ENCODE data around the gene ZER1. TPM values are rescaled to one million over a fixed set of nuclear protein-coding genes. Genes with fewer than 3 reads are reported as not detected.

Gene ZER1
- total and polyA plus RNA-seq, 2 of the 4 experiments (the other 2 are of a cell fraction) = 7.7 to 34.9 TPM

DNA sequence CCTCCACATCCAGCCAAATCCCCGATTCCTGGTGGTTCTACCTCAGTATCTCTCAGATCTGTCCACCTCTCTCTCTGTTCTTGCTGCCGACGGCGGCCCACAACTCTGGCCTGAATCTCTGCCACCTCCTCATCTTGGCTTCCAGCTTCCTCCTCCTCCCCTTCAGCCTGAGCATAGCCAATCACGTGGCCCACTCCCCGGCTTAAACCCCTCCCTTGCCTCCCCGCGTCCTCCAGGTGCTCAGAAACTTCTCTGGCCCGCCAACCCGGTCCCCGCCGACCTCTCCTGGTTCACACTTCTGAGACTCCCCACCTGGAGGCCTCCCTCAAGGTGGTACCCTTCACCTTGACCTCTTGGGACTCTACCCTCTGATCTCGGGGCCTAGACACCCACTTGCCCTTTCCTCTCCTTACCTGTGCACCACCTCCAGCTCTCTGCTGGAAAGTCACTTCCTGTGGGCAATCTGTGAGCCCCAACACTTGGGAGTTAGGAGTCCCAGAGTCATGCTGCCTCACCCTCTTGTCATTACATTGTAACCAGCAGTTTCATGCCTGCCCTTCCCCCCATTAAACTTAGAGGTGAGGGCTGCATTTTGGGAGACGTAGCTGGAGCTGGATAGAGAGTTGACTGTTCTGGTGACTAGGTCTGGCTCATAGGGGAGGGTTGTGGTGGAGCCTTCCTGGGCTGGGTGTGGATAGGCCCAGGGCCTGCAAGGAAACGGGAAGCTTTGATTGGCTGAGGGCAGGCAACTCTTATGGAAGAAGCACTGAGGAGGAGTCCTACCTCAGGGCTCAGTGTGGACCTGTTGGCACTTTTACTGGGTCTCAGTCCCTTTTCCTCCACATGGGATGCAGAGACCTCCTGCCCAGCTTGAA, 87.2 kb downstream of the ZER1 start (continued):
- TF ChIP-seq SMC3 (IDR thresholded peaks at IDR 0.05; ENCODE audit: low read depth, low read length) (no peak), RAD21 (IDR thresholded peaks at IDR 0.05; ENCODE audit: low read length) (no peak)

DNA sequence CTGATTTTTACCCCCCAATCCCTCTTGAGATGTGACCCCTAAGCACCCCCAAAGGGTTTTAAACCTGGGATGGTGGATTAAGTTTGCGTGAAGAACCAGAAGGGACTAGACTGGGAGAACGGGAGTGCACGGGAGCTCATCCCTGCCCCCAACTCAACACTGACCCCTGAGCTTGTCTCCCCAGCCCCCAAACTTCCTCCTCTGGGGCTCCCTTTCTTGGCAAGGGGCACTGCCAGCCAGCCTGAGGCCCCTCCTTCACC, 87.7 kb downstream of the ZER1 start:
- dilution Hi-C loops (cut with HindIII; ENCODE audit: low sequenced_read_pairs, unreplicated experiment) (no loop called here), in situ Hi-C loops (cut with MboI; ENCODE audit: low sequenced_read_pairs) (no loop called here), intact Hi-C loops (cut with micrococcal nuclease) (no loop called here)
- H2AK9ac ChIP-seq (replicated peaks; ENCODE audit: low read depth, low read length, poor library complexity) = peak overlapping the region; percentile 99
- peak overlapping the region; percentile 82 for H3K9ac ChIP-seq (ENCODE audit: low read depth, low read length)
- no peaks in the 10 kb centered on the region for H3K27me3 ChIP-seq (ENCODE audit: control insufficient read depth, insufficient read depth, low read length)
- peak overlapping the region; percentile 61 for H2BK5ac ChIP-seq (ENCODE audit: low read depth, low read length, poor library complexity, severe bottlenecking)
- ChIA-PET POLR2A (ENCODE audit: unreplicated experiment) (no interaction called here), CTCF (interaction anchor here (0.8 kb wide), 1 partner anchor 48 kb away, joined by 3 read pairs; no protein-coding TSS in a partner anchor)
- peak overlapping the region; percentile 84 for H2AK5ac ChIP-seq (ENCODE audit: low read depth, low read length)
- H3K4me1 ChIP-seq (ENCODE audit: control insufficient read depth, insufficient read depth, low read length) = peaks cover 17% of the 10 kb centered on the region
- H3K27ac ChIP-seq (ENCODE audit: insufficient read depth, low read length) = peak overlapping the region; percentile 68
- peak overlapping the region; percentile 76 for H4K91ac ChIP-seq (ENCODE audit: insufficient read depth, low read depth, low read length)
- H4K20me1 ChIP-seq (ENCODE audit: insufficient read depth, low read length) = no peaks in the 10 kb centered on the region
- no CpG with 5 or more reads among the region's 3 CpGs for WGBS, 2 experiments (ENCODE audit: extremely low coverage in 2 of 2, insufficient read length in 1 of 2)
- H4K8ac ChIP-seq (ENCODE audit: low read depth in 2 of 2, low read length in 2 of 2) = peak overlapping the region; percentile 71 to 97
- ATAC-seq (ENCODE audit: low read depth) (peak; percentile 1; the same call in 1 of the 2 replicates), DNase-seq (no peak)
- H3K4ac ChIP-seq (ENCODE audit: low read depth, low read length) = peak overlapping the region; percentile 98
- H2AFZ ChIP-seq (replicated peaks; ENCODE audit: low read length, poor library complexity) = peak overlapping the region; percentile 82
- peak overlapping the region; percentile 59 for H4K5ac ChIP-seq (ENCODE audit: low read depth, low read length)
- H3K9me1 ChIP-seq (ENCODE audit: insufficient read depth, low read length) = peaks cover 22% of the 10 kb centered on the region
- BruUV-seq (replicated peaks) = no TSS peak
- H3K4me2 ChIP-seq (ENCODE audit: low read depth, low read length) = peak overlapping the region; percentile 93
- peak overlapping the region; percentile 100 for H3K14ac ChIP-seq (replicated peaks; ENCODE audit: low read depth, low read length)
- H3K36me3 ChIP-seq (ENCODE audit: control insufficient read depth, insufficient read depth, low read length) = no peaks in the 10 kb centered on the region
- peak overlapping the region; percentile 29; the same call in 1 of the 3 replicates for H2BK15ac ChIP-seq (ENCODE audit: low read depth, low read length)
- peak overlapping the region; percentile 78 for H3K56ac ChIP-seq (ENCODE audit: extremely low read depth, insufficient read depth, low read length)
- peaks cover 27 to 53% of the 10 kb centered on the region in 2 experiments for H3K79me1 ChIP-seq (ENCODE audit: low read depth in 1 of 2, low read length in 2 of 2)
- H2BK20ac ChIP-seq (ENCODE audit: low read depth, low read length) = 0 out of 2 replicates have a peak overlapping the region, but pooled peaks have one; percentile 46
- peak overlapping the region; percentile 61 for H2BK120ac ChIP-seq (ENCODE audit: low read depth, low read length)
- peak overlapping the region; percentile 43 for H3K18ac ChIP-seq (ENCODE audit: low read depth, low read length)
- no peaks in the 10 kb centered on the region for H3K9me3 ChIP-seq (ENCODE audit: control insufficient read depth, insufficient read depth, low read length)
- peak overlapping the region; percentile 57 for H3K4me3 ChIP-seq (ENCODE audit: insufficient read depth, low read depth, low read length)
- H3K23ac ChIP-seq (ENCODE audit: low read depth, low read length) = peak overlapping the region; percentile 98
- TF ChIP-seq CHD1 (IDR thresholded peaks at IDR 0.05; ENCODE audit: low read depth, low read length) (no peak), MAZ (IDR thresholded peaks at IDR 0.05; ENCODE audit: borderline replicate concordance, low read depth, low read length) (no peak), RCOR1 (IDR thresholded peaks at IDR 0.05; ENCODE audit: insufficient replicate concordance, low read length) (no peak), RAD21 (IDR thresholded peaks at IDR 0.05; ENCODE audit: low read length) (no peak), RFX5 (IDR thresholded peaks at IDR 0.05; ENCODE audit: low read depth, low read length) (no peak), FOS (IDR thresholded peaks at IDR 0.05; ENCODE audit: low read depth, low read length) (no peak), NFE2L2 (IDR thresholded peaks at IDR 0.05; ENCODE audit: low read depth, low read length) (no peak), BHLHE40 (IDR thresholded peaks at IDR 0.05; ENCODE audit: low read depth, low read length) (no peak), MAFK (IDR thresholded peaks at IDR 0.05; ENCODE audit: low read depth, low read length) (no peak), POLR2A (IDR thresholded peaks at IDR 0.05; ENCODE audit: low read depth, low read length) (no peak), CEBPB (IDR thresholded peaks at IDR 0.05; ENCODE audit: low read depth, low read length) (no peak), SMC3 (IDR thresholded peaks at IDR 0.05; ENCODE audit: low read depth, low read length) (no peak)
- TF ChIP-seq, protein P1, sequence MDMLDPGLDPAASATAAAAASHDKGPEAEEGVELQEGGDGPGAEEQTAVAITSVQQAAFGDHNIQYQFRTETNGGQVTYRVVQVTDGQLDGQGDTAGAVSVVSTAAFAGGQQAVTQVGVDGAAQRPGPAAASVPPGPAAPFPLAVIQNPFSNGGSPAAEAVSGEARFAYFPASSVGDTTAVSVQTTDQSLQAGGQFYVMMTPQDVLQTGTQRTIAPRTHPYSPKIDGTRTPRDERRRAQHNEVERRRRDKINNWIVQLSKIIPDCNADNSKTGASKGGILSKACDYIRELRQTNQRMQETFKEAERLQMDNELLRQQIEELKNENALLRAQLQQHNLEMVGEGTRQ (IDR thresholded peaks at IDR 0.05; ENCODE audit: low read depth, low read length) = no peak
- TF ChIP-seq, protein P2, sequence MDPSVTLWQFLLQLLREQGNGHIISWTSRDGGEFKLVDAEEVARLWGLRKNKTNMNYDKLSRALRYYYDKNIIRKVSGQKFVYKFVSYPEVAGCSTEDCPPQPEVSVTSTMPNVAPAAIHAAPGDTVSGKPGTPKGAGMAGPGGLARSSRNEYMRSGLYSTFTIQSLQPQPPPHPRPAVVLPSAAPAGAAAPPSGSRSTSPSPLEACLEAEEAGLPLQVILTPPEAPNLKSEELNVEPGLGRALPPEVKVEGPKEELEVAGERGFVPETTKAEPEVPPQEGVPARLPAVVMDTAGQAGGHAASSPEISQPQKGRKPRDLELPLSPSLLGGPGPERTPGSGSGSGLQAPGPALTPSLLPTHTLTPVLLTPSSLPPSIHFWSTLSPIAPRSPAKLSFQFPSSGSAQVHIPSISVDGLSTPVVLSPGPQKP (IDR thresholded peaks at IDR 0.05; ENCODE audit: borderline replicate concordance, low read depth, low read length) = no peak
